ENCODE measurements around the gene ARG2. TPM values are rescaled to one million over a fixed set of nuclear protein-coding genes. Genes with fewer than 3 reads are reported as not detected.
"Not testable (repeated sequence)": the region's sequence is repeated elsewhere in the genome, so short reads cannot be mapped to it uniquely, and the experiment has no call there.

ARG2 gene
- total RNA-seq, 2 donors from 2014 or later: 4.3 to 8.0 TPM

DNA sequence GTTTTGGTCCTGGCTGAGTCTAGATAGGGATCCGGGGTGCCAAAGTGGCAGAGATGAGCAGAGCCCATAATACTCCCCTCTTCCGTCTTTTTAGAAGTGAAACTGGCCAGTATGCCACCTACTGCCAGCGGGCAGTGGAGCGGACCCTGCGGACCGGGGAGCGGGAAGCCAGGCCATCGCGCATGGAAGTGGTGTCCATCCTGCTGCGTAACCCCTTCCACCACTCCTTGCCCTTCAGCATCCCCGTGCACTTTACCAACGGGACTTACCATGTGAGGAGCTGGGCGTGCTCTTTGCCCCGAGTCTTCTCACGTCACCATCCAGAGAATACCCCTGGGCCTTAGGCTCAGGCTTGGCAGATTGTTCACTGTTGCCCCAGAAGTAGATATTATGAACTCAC, 40.7 kb upstream of the ARG2 start:
- Mint-ChIP-seq H3K4me1 (ENCODE audit: low read depth in 2 of 2) (no peaks in the 10 kb centered on the region), H3K4me3 (no peak overlapping the region), H3K9me3 (no peaks in the 10 kb centered on the region), H3K27me3 (no peaks in the 10 kb centered on the region), H3K27ac (no peak overlapping the region), H3K36me3 (no peaks in the 10 kb centered on the region)
- no peak for ATAC-seq
- no peak for DNase-seq (ENCODE audit: low spot score)

DNA sequence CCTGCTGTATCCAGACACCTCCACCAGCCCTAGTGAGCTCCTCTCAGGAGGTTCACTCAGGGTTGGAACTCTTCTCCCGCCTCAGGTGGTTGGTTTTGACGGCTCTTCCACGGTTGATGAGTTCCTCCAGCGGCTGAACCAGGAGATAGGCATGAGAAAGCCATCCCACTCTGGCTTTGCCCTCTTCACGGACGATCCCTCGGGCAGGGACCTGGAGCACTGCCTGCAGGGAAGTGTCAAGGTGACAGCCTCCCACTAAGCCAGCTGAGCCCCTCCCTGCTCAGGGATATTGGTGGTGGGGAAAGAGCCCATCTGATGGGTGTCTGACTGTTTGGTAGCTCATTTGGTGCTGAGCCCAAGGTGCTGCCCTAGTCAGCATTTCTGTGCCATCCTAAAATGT, 40.1 kb upstream of the ARG2 start:
- Mint-ChIP-seq H3K4me1 (ENCODE audit: low read depth in 2 of 2) (no peaks in the 10 kb centered on the region), H3K4me3 (no peak overlapping the region), H3K36me3 (no peaks in the 10 kb centered on the region), H3K9me3 (no peaks in the 10 kb centered on the region), H3K27me3 (no peaks in the 10 kb centered on the region), H3K27ac (no peak overlapping the region)
- no peak for ATAC-seq
- DNase-seq (ENCODE audit: low spot score): no peak

DNA sequence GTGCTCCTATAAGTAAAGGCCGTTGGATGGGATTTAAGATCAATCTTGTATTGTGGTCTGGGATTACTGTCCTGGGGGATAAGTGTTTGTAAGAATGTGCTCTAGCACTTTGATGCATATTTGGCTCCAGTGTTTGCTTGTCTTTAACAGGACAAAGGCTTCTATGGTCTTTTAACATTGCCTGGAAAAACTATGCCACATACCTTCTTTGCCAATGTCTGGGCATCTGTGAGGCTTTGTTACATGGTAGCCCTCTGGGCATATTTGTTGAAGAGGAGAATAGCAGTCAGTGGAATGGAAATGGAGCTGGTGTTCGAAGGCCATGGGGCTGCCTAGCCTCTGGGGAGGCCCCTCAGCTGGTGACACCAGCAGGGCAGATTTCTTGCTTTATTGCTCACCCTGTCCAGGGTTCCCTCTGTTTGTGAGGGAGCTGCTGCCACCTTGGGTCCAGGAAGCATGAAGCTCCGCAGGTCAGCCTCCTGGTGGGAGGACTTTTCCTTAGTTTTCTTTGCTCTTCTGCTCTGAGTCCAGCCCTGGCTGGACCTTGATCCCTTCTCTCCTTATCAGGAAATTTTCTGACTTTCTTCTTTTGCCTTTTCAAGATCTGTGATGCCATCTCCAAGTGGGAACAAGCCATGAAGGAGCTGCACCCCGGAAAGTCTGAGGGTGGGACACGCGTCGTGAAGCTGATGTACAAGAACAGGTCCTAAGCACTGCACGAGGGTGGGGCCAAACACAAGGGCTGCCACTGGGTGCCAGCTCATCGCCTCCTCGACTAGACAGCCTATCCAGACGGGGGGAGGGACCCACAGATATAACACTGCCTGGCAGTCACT, 39.2 kb upstream of the ARG2 start:
- no peak overlapping the region for H3K4me3 Mint-ChIP-seq
- no peaks in the 10 kb centered on the region for H3K36me3 Mint-ChIP-seq
- ATAC-seq: no peak
- DNase-seq (ENCODE audit: low spot score): no peak
- H3K9me3 Mint-ChIP-seq: no peaks in the 10 kb centered on the region
- H3K27ac Mint-ChIP-seq: no peak overlapping the region
- H3K27me3 Mint-ChIP-seq: no peaks in the 10 kb centered on the region
- no peaks in the 10 kb centered on the region for H3K4me1 Mint-ChIP-seq (ENCODE audit: low read depth in 2 of 2)

DNA sequence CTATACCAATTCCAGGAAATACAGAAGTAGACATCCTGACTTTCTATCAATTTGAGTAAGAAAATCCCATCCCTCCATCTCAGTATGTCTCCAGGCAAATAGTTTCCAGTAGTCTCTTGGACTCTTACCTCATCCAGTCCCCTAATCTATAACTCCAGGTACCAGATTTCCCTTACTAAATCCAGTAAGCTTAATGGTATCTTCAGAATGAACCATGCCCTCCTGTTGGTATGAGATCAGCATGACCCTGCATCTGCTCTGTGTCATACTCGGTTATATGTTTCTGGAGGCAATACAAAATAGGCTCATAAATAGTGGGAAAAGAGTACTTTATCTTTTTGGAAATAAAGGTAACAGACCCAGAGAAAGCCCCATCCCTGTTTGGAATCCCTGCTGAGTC, 38.1 kb upstream of the ARG2 start:
- no peak for DNase-seq (ENCODE audit: low spot score)
- H3K27ac Mint-ChIP-seq: no peak overlapping the region
- no peak overlapping the region for H3K4me3 Mint-ChIP-seq
- no peak for ATAC-seq
- no peaks in the 10 kb centered on the region for H3K27me3 Mint-ChIP-seq
- H3K36me3 Mint-ChIP-seq: no peaks in the 10 kb centered on the region
- H3K4me1 Mint-ChIP-seq (ENCODE audit: low read depth in 2 of 2): no peaks in the 10 kb centered on the region
- H3K9me3 Mint-ChIP-seq: no peaks in the 10 kb centered on the region

DNA sequence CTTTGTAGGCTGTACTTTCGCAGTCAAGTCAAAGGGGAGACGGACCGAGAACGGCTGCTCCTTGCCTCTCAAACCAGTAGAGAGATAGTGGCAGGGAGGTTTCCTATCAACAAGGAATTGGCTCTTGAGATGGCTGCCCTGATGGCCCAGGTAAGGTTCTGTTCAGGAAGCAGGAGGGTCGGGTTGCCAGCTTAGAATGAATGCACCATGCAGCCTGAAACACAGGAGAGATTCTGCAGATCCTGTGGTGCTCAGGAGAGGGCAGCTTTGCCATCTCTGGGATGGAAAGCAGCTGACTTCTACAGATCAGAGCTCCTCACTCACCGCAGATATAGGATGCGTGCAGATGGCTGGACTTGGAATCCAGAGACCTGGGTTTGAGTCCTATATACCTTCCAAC, 37.7 kb upstream of the ARG2 start:
- no peaks in the 10 kb centered on the region for H3K4me1 Mint-ChIP-seq (ENCODE audit: low read depth in 2 of 2)
- no peaks in the 10 kb centered on the region for H3K27me3 Mint-ChIP-seq
- DNase-seq (ENCODE audit: low spot score) (no peak), ATAC-seq (no peak)
- no peaks in the 10 kb centered on the region for H3K36me3 Mint-ChIP-seq
- no peak overlapping the region for H3K27ac Mint-ChIP-seq
- no peak overlapping the region for H3K4me3 Mint-ChIP-seq
- no peaks in the 10 kb centered on the region for H3K9me3 Mint-ChIP-seq

DNA sequence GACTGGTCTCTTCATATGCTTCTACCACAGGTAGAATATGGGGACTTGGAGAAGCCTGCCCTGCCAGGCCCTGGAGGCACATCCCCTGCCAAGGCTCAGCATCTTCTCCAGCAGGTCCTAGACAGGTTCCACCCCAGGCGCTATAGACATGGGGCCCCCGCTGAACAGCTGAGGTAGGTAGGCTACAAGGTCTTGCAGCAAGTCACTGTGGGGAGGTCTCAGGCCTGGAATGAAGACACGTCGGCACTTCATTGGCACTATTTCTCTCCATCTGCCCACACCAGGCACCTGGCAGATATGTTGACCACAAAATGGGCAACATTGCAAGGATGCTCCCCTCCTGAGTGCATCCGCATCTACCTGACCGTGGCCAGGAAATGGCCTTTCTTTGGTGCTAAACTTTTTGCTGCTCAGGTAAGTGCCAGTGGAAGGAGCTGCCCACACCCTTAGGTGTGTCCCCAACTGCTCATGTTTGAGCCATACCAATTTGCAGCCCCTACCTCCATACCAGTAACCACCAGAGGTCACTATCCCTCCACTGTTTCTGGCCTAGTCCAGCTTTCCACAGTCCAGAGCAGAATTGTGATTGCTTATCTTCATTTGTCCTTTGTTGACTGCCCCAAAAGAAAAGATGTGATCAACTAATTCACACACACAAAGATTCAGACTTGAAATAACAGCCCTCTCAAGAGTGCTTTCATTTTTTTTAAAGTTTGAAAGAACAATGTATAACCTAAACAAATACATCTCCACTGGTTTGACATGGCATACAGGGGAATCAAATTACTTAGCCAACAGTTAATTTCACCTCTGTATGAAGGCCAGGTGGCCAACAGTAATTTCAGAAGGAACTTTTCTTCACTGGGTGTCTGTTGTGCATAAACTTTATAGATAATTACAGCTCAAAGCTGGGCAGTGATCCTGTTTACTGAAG, 35.7 kb upstream of the ARG2 start:
- Mint-ChIP-seq H3K9me3 (no peaks in the 10 kb centered on the region), H3K36me3 (no peaks in the 10 kb centered on the region), H3K27me3 (no peaks in the 10 kb centered on the region), H3K4me3 (no peak overlapping the region), H3K4me1 (ENCODE audit: low read depth in 2 of 2) (no peaks in the 10 kb centered on the region), H3K27ac (no peak overlapping the region)
- DNase-seq (ENCODE audit: low spot score) (no peak), ATAC-seq (peak; percentile 59 to 75)

DNA sequence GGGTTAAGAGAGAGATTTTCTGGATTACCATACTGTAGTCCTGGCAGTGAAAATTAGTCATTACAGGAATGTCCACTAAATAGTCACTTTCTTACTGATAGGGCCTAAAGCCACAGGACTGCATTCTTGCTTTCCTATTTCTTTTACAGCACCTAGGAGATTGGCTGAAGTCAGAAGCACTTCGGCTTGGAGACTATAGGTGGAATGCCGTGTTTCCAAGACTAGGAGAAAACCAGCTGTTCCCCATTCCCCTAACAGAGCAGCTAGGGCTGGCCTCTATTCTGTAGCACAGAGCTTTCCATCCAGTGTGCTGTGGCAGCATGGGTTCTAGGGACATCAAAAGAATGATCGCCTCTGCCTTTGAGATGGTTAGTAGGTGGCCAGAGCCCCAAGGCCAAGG, 34.7 kb upstream of the ARG2 start:
- DNase-seq (ENCODE audit: low spot score) (no peak), ATAC-seq (no peak)
- Mint-ChIP-seq H3K4me1 (ENCODE audit: low read depth in 2 of 2) (no peaks in the 10 kb centered on the region), H3K9me3 (no peaks in the 10 kb centered on the region), H3K4me3 (no peak overlapping the region), H3K27me3 (no peaks in the 10 kb centered on the region), H3K27ac (no peak overlapping the region), H3K36me3 (no peaks in the 10 kb centered on the region)

DNA sequence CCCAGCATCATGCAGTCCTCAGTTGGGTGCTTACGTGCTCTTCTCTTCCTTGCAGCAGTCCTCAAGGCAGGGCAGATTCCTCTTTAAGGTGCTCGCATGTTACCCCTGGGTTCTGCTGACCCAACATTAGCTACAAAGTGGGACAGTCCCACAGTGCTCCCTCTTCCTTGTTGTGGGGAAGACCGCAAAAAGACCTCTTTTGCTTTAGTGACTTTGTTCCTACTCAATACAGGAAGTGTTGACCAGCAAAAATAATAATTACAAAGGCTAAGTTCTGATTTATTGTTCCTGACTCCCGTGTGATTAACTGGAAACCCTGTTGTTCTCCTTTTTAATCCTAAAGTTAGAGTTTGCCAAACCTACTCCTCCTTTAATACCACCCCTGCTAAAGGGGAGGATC, 33.4 kb upstream of the ARG2 start:
- H3K4me3 Mint-ChIP-seq: no peak overlapping the region
- H3K9me3 Mint-ChIP-seq: no peaks in the 10 kb centered on the region
- H3K27ac Mint-ChIP-seq: peak overlapping the region in 1 of 2 donors; percentile 30
- H3K27me3 Mint-ChIP-seq: no peaks in the 10 kb centered on the region
- ATAC-seq (no peak), DNase-seq (ENCODE audit: low spot score) (no peak)
- no peaks in the 10 kb centered on the region for H3K4me1 Mint-ChIP-seq (ENCODE audit: low read depth in 2 of 2)
- H3K36me3 Mint-ChIP-seq: no peaks in the 10 kb centered on the region

DNA sequence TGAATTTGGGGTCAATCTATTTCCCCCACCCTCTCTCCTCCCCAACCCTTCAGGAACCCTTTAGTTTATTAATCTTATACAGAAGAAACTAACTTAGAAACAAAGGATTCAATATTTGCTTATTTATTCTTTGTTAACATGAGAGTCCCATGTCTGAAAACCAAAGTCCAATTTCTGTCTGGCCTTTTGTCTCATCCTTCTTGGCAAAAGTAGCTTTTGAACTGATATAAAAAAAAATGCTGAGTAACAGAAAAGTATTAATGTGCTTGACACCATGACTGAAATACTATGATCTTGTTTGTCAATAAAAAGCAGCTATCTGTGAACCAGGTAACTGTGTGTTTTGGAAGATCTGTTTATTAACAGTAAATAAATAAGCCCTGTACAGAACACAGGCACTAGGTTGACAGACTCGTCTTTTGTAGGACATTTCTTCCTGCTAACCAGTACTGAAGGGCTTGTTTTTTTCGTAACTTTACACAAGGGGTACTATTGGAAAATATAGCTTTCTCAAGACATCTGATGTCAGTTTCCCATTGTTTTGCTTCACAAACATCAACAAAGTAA, 30.4 kb upstream of the ARG2 start:
- no peak for DNase-seq (ENCODE audit: low spot score)
- Mint-ChIP-seq H3K4me1 (ENCODE audit: low read depth in 2 of 2) (peaks cover 0 to 3% of the 10 kb centered on the region in 2 donors), H3K4me3 (no peak overlapping the region), H3K27ac (no peak overlapping the region), H3K36me3 (no peaks in the 10 kb centered on the region), H3K27me3 (no peaks in the 10 kb centered on the region), H3K9me3 (no peaks in the 10 kb centered on the region)
- ATAC-seq: no peak

DNA sequence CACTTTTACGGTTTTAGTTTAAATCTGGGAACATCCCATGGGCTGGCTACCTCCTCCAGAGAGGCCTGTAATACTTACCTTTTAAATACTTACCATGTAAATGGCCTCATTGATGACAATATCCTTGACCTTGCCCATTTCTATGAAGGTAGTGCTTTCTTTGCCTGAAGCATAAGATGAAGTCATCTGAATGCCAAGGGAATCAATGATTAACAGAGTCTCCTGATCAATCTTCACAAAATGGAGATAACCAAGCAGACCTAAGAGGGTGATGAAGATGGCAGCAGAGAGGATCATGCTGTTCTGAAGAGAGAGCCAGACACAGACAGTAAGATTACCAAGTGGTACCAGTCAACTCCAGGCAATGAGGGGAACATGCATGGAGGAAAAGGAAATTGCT, 26.1 kb upstream of the ARG2 start:
- H3K9me3 Mint-ChIP-seq; H3K4me3 Mint-ChIP-seq; H3K27me3 Mint-ChIP-seq; H3K4me1 Mint-ChIP-seq (ENCODE audit: low read depth in 2 of 2); H3K27ac Mint-ChIP-seq; ATAC-seq; H3K36me3 Mint-ChIP-seq; DNase-seq (ENCODE audit: low spot score): not testable (repeated sequence)

DNA sequence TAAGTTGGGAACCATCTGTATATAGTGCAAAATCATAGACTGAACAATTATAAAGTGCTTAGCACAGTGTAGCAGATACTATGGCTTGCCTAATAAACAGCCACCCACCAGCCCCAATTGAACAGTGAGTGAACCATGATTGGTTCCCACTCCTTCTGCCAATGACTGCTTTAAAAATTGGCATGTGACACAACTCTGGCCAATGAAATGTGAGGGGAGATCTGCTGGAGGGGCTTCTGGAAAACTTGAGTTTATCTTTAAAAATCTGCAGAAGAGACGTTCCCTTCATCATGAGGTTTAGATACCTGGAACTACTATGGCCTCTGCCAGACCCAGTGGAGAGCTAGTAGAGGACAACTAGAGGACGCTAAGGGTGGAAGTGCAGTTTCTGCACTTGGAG, 24.3 kb upstream of the ARG2 start:
- H3K27ac Mint-ChIP-seq: no peak overlapping the region
- H3K4me1 Mint-ChIP-seq (ENCODE audit: low read depth in 2 of 2): peaks cover 15 to 21% of the 10 kb centered on the region in 2 donors
- no peaks in the 10 kb centered on the region for H3K36me3 Mint-ChIP-seq

DNA sequence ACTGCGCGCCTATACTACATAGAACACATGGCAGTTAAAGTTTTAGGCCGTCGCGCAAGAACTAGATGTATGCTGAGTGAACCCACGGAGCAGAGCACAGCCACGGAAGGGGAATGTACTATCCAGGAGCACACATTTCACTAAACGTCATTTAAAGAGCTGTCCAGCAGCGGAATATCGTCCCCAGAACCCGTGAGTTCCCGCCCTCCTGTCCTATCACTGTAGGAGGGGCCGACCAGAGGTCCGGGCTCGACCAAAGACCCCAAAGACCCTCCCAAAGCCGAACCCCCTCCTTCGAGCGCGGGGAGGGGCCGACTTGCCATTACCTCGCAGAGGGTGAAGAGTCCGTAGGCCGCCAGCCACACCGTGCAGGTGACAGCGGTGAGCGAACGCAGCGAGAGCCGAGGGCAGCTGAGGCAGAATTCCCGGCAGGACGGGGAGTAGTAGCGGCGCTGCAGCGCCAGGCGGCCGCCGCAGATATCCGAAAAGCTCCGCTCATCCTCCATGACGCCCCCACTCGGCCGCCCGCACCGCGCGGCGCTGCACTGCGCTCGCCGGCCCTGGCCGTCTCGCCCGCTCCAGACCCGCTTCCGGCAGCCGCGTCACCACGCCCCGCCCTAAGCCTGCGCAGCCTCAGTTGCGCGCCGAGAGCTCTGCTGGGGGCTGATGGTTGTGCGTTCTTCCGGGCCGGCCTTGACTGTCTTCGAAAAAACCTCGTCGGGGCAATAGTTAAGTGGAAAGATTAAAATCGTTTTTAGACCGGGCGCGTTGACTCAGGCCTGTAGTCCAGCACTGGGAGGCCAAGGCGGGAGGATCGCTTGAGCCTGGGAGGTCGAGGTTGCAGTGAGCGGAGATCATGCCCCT, 19.8 kb upstream of the ARG2 start, which contains the start of gene PIGH:
PIGH (minus strand) TSS at position 571 of the 864 bp plus-strand sequence; CDS start at position 506, 65 bp downstream.
- peak; percentile 100 for ATAC-seq
- H3K4me3 Mint-ChIP-seq: peak within 1 kb of the TSS; percentile 94
- DNase-seq (ENCODE audit: low spot score): peak; percentile 94
- H3K4me1 Mint-ChIP-seq (ENCODE audit: low read depth in 2 of 2): peaks cover 22 to 23% of the 10 kb centered on the region in 2 donors
- no peaks in the 10 kb centered on the region for H3K27me3 Mint-ChIP-seq
- no peaks in the 10 kb centered on the region for H3K36me3 Mint-ChIP-seq
- peaks cover 4% of the 10 kb centered on the region for H3K9me3 Mint-ChIP-seq
- peak within 1 kb of the TSS; percentile 69 to 97 for H3K27ac Mint-ChIP-seq

More for the DNA sequence above, 24.3 kb upstream of the ARG2 start:
- Mint-ChIP-seq H3K9me3 (no peaks in the 10 kb centered on the region), H3K4me3 (no peak overlapping the region), H3K27me3 (no peaks in the 10 kb centered on the region)
- no peak for ATAC-seq
- no peak for DNase-seq (ENCODE audit: low spot score)

DNA sequence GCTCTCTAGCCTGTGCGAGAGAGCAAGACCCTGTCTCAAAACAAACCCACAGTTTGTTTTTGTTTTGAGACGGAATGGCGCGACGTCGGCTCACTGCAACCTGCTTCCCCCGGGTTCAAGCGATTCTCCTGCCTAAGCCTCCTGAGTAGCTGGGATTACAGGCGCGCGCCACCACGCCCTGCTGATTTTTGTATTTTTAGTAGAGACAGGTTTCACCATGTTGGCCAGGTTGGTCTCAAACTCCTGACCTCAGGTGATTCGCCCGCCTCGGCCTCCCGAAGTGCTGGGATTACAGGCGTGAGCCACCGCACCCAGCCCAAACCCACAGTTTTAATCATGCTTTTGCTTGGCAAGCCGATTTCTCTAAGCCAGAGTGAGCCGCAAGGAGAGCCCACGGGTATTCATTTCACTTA, 19.2 kb upstream of the ARG2 start:
- ATAC-seq; H3K9me3 Mint-ChIP-seq; H3K36me3 Mint-ChIP-seq; DNase-seq (ENCODE audit: low spot score); H3K27me3 Mint-ChIP-seq: not testable (repeated sequence)
- Mint-ChIP-seq H3K27ac (peak overlapping the region; percentile 69 to 97), H3K4me1 (ENCODE audit: low read depth in 2 of 2) (peaks cover 22 to 23% of the 10 kb centered on the region in 2 donors), H3K4me3 (peak overlapping the region; percentile 94)
